Right lobe of liver (tissue), 6 donors: ENCODE measurements around the gene CFL2. TPM values are rescaled to one million over a fixed set of nuclear protein-coding genes. Genes with fewer than 3 reads are reported as not detected.
"Not testable (repeated sequence)": the region's sequence is repeated elsewhere in the genome, so short reads cannot be mapped to it uniquely, and the experiment has no call there.

Source experiments
- ATAC-seq, 4 donors: fragments of 200-7000 bp; cut with Tn5 transposase; one replicate each; pipeline ENCODE4 v1.9.1; 2020; ENCODE audit warnings: mild to moderate bottlenecking in 4 of 4, moderate library complexity in 4 of 4
- DNase-seq, 3 donors: peaks; one replicate each; pipeline ENCODE4 v3.0.0-alpha.2; 2020
- H3K27ac ChIP-seq, 3 donors: fragments of 200-600 bp; one replicate each; pipeline ENCODE4 v1.8.0; 2022
- H3K27me3 ChIP-seq, 2 donors: fragments of 200-600 bp; one replicate each; pipeline ENCODE4 v1.8.0; 2022
- H3K36me3 ChIP-seq, 4 donors: fragments of 200-600 bp; sonication (generic) in 1 of 4; one replicate each; pipeline versions ENCODE4 v1.5.1 to v1.8.0; 2017 to 2022; ENCODE audit warnings: control low read depth in 1 of 4
- H3K4me1 ChIP-seq, 4 donors: fragments of 200-600 bp; sonication (generic) in 1 of 4; one replicate each; pipeline versions ENCODE4 v1.5.1 to v1.8.0; 2017 to 2022; ENCODE audit warnings: control low read depth in 1 of 4
- H3K4me3 ChIP-seq, 3 donors: fragments of 200-600 bp; one replicate each; pipeline ENCODE4 v1.8.0; 2022
- H3K9me3 ChIP-seq, 4 donors: fragments of 200-600 bp; sonication (generic) in 1 of 4; one replicate each; pipeline versions ENCODE4 v1.5.1 to v1.8.0; 2017 to 2022; ENCODE audit warnings: control low read depth in 1 of 4
- CTCF ChIP-seq, 4 donors: fragments of 200-600 bp in 3 of 4; fragments of 450-650 bp in 1 of 4; IDR thresholded peaks; one replicate each; pipeline versions ENCODE4 v1.5.1 to v1.8.0; 2016 to 2022; ENCODE audit warnings: antibody characterized with exemption in 4 of 4, mild to moderate bottlenecking in 2 of 4
- POLR2A ChIP-seq: fragments of 450-650 bp; IDR thresholded peaks from one replicate; pipeline ENCODE4 v1.6.1; 2017; ENCODE audit warnings: antibody characterized with exemption, mild to moderate bottlenecking
- WGBS: methylation state at CpG from one replicate; pipeline ENCODE4 v1.1.6; 2018; ENCODE audit warnings: low coverage, low lambda C conversion rate; ENCODE audit not compliant: insufficient coverage; ENCODE audit errors: missing lambda C conversion rate; 5-methylcytosine and 5-hydroxymethylcytosine counted together
- intact Hi-C, 2 donors: fragments of 100-400 bp; cut with DNase I; formaldehyde crosslinking; loops; one replicate each; pipeline versions ENCODE4 v1.11.2 to v1.14.1; 2022
- total RNA-seq, 6 experiments: library from RNA; depleted of rRNA in 2 of 6; stranded (reverse); fragments of >200 nt in 2 of 6; fragmentation: NEBNext Ultra II Directional in 3 of 6; extraction: Animal tissue kit (Norgen Biotek cat#: 25700) in 3 of 6; gene quantifications; one replicate each; pipeline versions ENCODE4 v1.1.0 to v1.2.4, GENCODE V29; 2016 to 2023
- donor health status: DM: no; HTN: yes; CAD: no.
- donor health status: DM: no; HTN: no; CAD: no.
- donor health status: DM: no; HTN: no; CAD: no.
- donor health status: DM: no; HTN: yes; CAD: no.
- donor health status: DM: no; HTN: yes; CAD: no.

The CFL2 gene
- total RNA-seq, 6 experiments from 2014 or later = 74.2 to 95.3 (median 78.3) TPM

GRCh38 chr14:34699873-34700621, 14.3 kb downstream of the CFL2 start:
- Histone ChIP-seq H3K27me3 (no peaks in the 10 kb centered on the region), H3K4me1 (no peaks in the 10 kb centered on the region), H3K4me3 (no peak overlapping the region), H3K36me3 (no peaks in the 10 kb centered on the region), H3K9me3 (no peaks in the 10 kb centered on the region), H3K27ac (peak overlapping the region in 1 of 3 donors; percentile 68)
- peak; percentile 44 to 94 (median 62) for ATAC-seq
- intact Hi-C loops = no loop called here
- no peak for TF ChIP-seq CTCF (IDR thresholded peaks at IDR 0.05)
- TF ChIP-seq POLR2A = no peak
- DNase-seq = no peak
- WGBS = 62% methylated on average over 4 of the region's 4 CpGs

GRCh38 chr14:34694216-34694615, 20.2 kb downstream of the CFL2 start:
- H3K27ac ChIP-seq, H3K27me3 ChIP-seq, H3K9me3 ChIP-seq, intact Hi-C loops, DNase-seq, H3K36me3 ChIP-seq, H3K4me3 ChIP-seq, ATAC-seq: not testable (repeated sequence)
- peaks cover 0 to 15% (median 4%) of the 10 kb centered on the region in 4 donors for H3K4me1 ChIP-seq
- 90% methylated on average over 15 of the region's 16 CpGs for WGBS

GRCh38 chr14:34693228-34693939, 21.0 kb downstream of the CFL2 start:
- TF ChIP-seq POLR2A = no peak
- no peak for TF ChIP-seq CTCF (IDR thresholded peaks at IDR 0.05)
- H3K4me1 ChIP-seq = peaks cover 0 to 23% (median 4%) of the 10 kb centered on the region in 4 donors
- H3K27ac ChIP-seq = peak overlapping the region; percentile 14 to 42 (median 29)

GRCh38 chr14:34692898-34693227, 21.5 kb downstream of the CFL2 start:
- no peaks in the 10 kb centered on the region for H3K9me3 ChIP-seq
- 57% methylated on average over 2 of the region's 2 CpGs for WGBS
- ATAC-seq (no peak), DNase-seq (no peak)
- TF ChIP-seq POLR2A (no peak), CTCF (IDR thresholded peaks at IDR 0.05) (no peak)
- peak overlapping the region in 1 of 3 donors; percentile 29 for H3K27ac ChIP-seq
- H3K36me3 ChIP-seq = no peaks in the 10 kb centered on the region
- no peaks in the 10 kb centered on the region for H3K27me3 ChIP-seq
- intact Hi-C loops = no loop called here
- H3K4me3 ChIP-seq = peak overlapping the region; percentile 26 to 60 (median 52)
- H3K4me1 ChIP-seq = peaks cover 0 to 23% (median 4%) of the 10 kb centered on the region in 4 donors

More at GRCh38 chr14:34693228-34693939, 21.0 kb downstream of the CFL2 start:
- WGBS = 46% methylated on average over 10 of the region's 18 CpGs
- ATAC-seq (peak; percentile 78 to 86 (median 84)), DNase-seq (peak; percentile 57 to 68 (median 67))
- H3K9me3 ChIP-seq = no peaks in the 10 kb centered on the region
- H3K36me3 ChIP-seq = no peaks in the 10 kb centered on the region
- intact Hi-C loops = no loop called here
- H3K4me3 ChIP-seq = peak overlapping the region; percentile 26 to 60 (median 52)
- H3K27me3 ChIP-seq = no peaks in the 10 kb centered on the region

GRCh38 chr14:34692348-34692747, 22.0 kb downstream of the CFL2 start:
- no peak for ATAC-seq
- H3K36me3 ChIP-seq = no peaks in the 10 kb centered on the region
- 63% methylated on average over 4 of the region's 4 CpGs for WGBS
- H3K9me3 ChIP-seq = no peaks in the 10 kb centered on the region
- no peaks in the 10 kb centered on the region for H3K27me3 ChIP-seq
- H3K27ac ChIP-seq = no peak overlapping the region
- DNase-seq = no peak
- intact Hi-C loops = no loop called here
- TF ChIP-seq POLR2A (no peak), CTCF (IDR thresholded peaks at IDR 0.05) (no peak)
- no peak overlapping the region for H3K4me3 ChIP-seq
- peaks cover 0 to 23% (median 4%) of the 10 kb centered on the region in 4 donors for H3K4me1 ChIP-seq
